ENCODE data around the gene MAP1B. TPM values are rescaled to one million over a fixed set of nuclear protein-coding genes. Genes with fewer than 3 reads are reported as not detected.
A peak's percentile ranks its signal among the peaks of the same experiment; 100 is the strongest.

The MAP1B gene
- total RNA-seq, 1 experiment from 2014 or later, result 21.9 TPM

- DNase-seq (ENCODE audit: low spot score), result peak; percentile 87
- in situ Hi-C loops (cut with HindIII; ENCODE audit: low sequenced_read_pairs), result no loop called here
Measured at GRCh38 chr5:72179816-72180440, 72.7 kb downstream of the MAP1B start.

- in situ Hi-C loops (cut with HindIII; ENCODE audit: low sequenced_read_pairs), result no loop called here
- peak; percentile 33 for DNase-seq (ENCODE audit: low spot score)
Measured at GRCh38 chr5:72180925-72181324, 73.7 kb downstream of the MAP1B start.

GRCh38 chr5:72182686-72183085 lies 75.4 kb downstream of the MAP1B start:
- DNase-seq (ENCODE audit: low spot score), result no peak
- in situ Hi-C loops (cut with HindIII; ENCODE audit: low sequenced_read_pairs), result no loop called here

- in situ Hi-C loops (cut with HindIII; ENCODE audit: low sequenced_read_pairs), result no loop called here
- DNase-seq (ENCODE audit: low spot score), result peak; percentile 39
Measured at GRCh38 chr5:72183101-72183520, 75.8 kb downstream of the MAP1B start.

- no peak for DNase-seq (ENCODE audit: low spot score)
- in situ Hi-C loops (cut with HindIII; ENCODE audit: low sequenced_read_pairs), result no loop called here
Measured at GRCh38 chr5:72184408-72184807, 77.1 kb downstream of the MAP1B start.

- in situ Hi-C loops (cut with HindIII; ENCODE audit: low sequenced_read_pairs), result no loop called here
- DNase-seq (ENCODE audit: low spot score), result peak; percentile 53
Measured at GRCh38 chr5:72185496-72186329, 78.4 kb downstream of the MAP1B start.

GRCh38 chr5:72187388-72188075 lies 80.3 kb downstream of the MAP1B start:
- in situ Hi-C loops (cut with HindIII; ENCODE audit: low sequenced_read_pairs), result no loop called here

GRCh38 chr5:72188166-72188565 lies 80.9 kb downstream of the MAP1B start:
- in situ Hi-C loops (cut with HindIII; ENCODE audit: low sequenced_read_pairs), result no loop called here
- peak; percentile 62 for DNase-seq (ENCODE audit: low spot score)

More at GRCh38 chr5:72187388-72188075, 80.3 kb downstream of the MAP1B start:
- DNase-seq (ENCODE audit: low spot score), result peak; percentile 32

- in situ Hi-C loops (cut with HindIII; ENCODE audit: low sequenced_read_pairs), result no loop called here
- DNase-seq (ENCODE audit: low spot score), result no peak
Measured at GRCh38 chr5:72189146-72189545, 81.9 kb downstream of the MAP1B start.

GRCh38 chr5:72191404-72191803 lies 84.1 kb downstream of the MAP1B start:
- in situ Hi-C loops (cut with HindIII; ENCODE audit: low sequenced_read_pairs), result no loop called here
- no peak for DNase-seq (ENCODE audit: low spot score)

- in situ Hi-C loops (cut with HindIII; ENCODE audit: low sequenced_read_pairs), result no loop called here
- DNase-seq (ENCODE audit: low spot score), result peak; percentile 40
Measured at GRCh38 chr5:72194846-72195245, 87.6 kb downstream of the MAP1B start.

GRCh38 chr5:72195581-72195980 lies 88.3 kb downstream of the MAP1B start:
- no peak for DNase-seq (ENCODE audit: low spot score)
- in situ Hi-C loops (cut with HindIII; ENCODE audit: low sequenced_read_pairs), result no loop called here

- in situ Hi-C loops (cut with HindIII; ENCODE audit: low sequenced_read_pairs), result no loop called here
- DNase-seq (ENCODE audit: low spot score), result no peak
Measured at GRCh38 chr5:72197393-72197792, 90.1 kb downstream of the MAP1B start.

- in situ Hi-C loops (cut with HindIII; ENCODE audit: low sequenced_read_pairs), result no loop called here
- DNase-seq (ENCODE audit: low spot score), result no peak
Measured at GRCh38 chr5:72199681-72200080, 92.4 kb downstream of the MAP1B start.

- in situ Hi-C loops (cut with HindIII; ENCODE audit: low sequenced_read_pairs), result no loop called here
- DNase-seq (ENCODE audit: low spot score), result no peak
Measured at GRCh38 chr5:72202331-72202825, 95.1 kb downstream of the MAP1B start.

- in situ Hi-C loops (cut with HindIII; ENCODE audit: low sequenced_read_pairs), result no loop called here
- no peak for DNase-seq (ENCODE audit: low spot score)
Measured at GRCh38 chr5:72203251-72203845, 96.1 kb downstream of the MAP1B start.

GRCh38 chr5:72204946-72205345 lies 97.7 kb downstream of the MAP1B start:
- in situ Hi-C loops (cut with HindIII; ENCODE audit: low sequenced_read_pairs), result no loop called here
- no peak for DNase-seq (ENCODE audit: low spot score)

GRCh38 chr5:72205431-72206009 lies 98.2 kb downstream of the MAP1B start:
- in situ Hi-C loops (cut with HindIII; ENCODE audit: low sequenced_read_pairs), result no loop called here
- DNase-seq (ENCODE audit: low spot score), result no peak

- in situ Hi-C loops (cut with HindIII; ENCODE audit: low sequenced_read_pairs), result no loop called here
Measured at GRCh38 chr5:72206160-72206559, 98.9 kb downstream of the MAP1B start.

More at GRCh38 chr5:72206160-72206559, 98.9 kb downstream of the MAP1B start:
- DNase-seq (ENCODE audit: low spot score), result no peak

Measured in G401 (cell line).